K562 (cell line): ENCODE results near the gene OAT. TPM values are rescaled to one million over a fixed set of nuclear protein-coding genes. Genes with fewer than 3 reads are reported as not detected.

Source experiments
- ATAC-seq: fragments of 200-7000 bp; cut with Tn5 transposase; 3 replicates; pipeline ENCODE4 v1.9.1; 2020; ENCODE audit warnings: moderate library complexity
- BruUV-seq: library from RNA; stranded (reverse); fragments of 400-500 nt; replicated peaks from 2 replicates; lab custom pipeline; 2021; lab: Mats Ljungman, UMichigan
- CTCF ChIA-PET: fragments of 300-600 bp; formaldehyde crosslinking; extraction: SDS; loops from one replicate; lab custom pipeline; 2021; ENCODE audit warnings: low intra/inter-chr PET ratio; lab: Yijun Ruan, JAX
- POLR2A ChIA-PET: fragments of 300-600, 350-650 bp; sonication (Branson Sonifier 250); formaldehyde crosslinking; extraction: SDS; loops from one replicate; lab custom pipeline; 2021; ENCODE audit warnings: antibody characterized with exemption, inconsistent platforms; lab: Yijun Ruan, JAX
- DNase-seq, 4 experiments: peaks; one replicate each; pipeline versions ENCODE4 v3.0.0 to v3.0.0-alpha.2; 2011 to 2018; ENCODE audit warnings: low spot score in 3 of 4, mixed read lengths in 3 of 4; ENCODE audit errors: extremely low read depth in 1 of 4
- FAIRE-seq: peaks from 2 replicates; lab custom pipeline; 2011; peaks lifted over from hg19 to GRCh38; lab: Jason Lieb, UNC
- H2AFZ ChIP-seq: 2 replicates; pipeline ENCODE4 v1.6.0; 2011; ENCODE audit warnings: low read depth, low read length, control low read depth, inconsistent platforms
- H3K27ac ChIP-seq: fragments of 200-600 bp; 3 replicates; pipeline ENCODE4 v1.8.0; 2011; ENCODE audit warnings: low read depth, mild to moderate bottlenecking, control low read depth, inconsistent platforms, low read length, moderate library complexity, mixed read lengths; ENCODE audit errors: extremely low read depth
- H3K27me3 ChIP-seq, 2 experiments: fragments of 300-600 bp in 1 of 2; 2 replicates in 1 of 2; 3 replicates in 1 of 2; pipeline versions ENCODE4 v1.6.0 to v1.8.0; 2011; ENCODE audit warnings: inconsistent platforms in 2 of 2, low read length in 2 of 2, mild to moderate bottlenecking in 1 of 2, mixed read lengths in 1 of 2, moderate library complexity in 1 of 2; ENCODE audit not compliant: control insufficient read depth in 2 of 2, insufficient read depth in 2 of 2
- H3K36me3 ChIP-seq: fragments of 300-600 bp; 3 replicates; pipeline ENCODE4 v1.8.0; 2011; ENCODE audit warnings: mild to moderate bottlenecking, low read length, inconsistent platforms; ENCODE audit not compliant: control insufficient read depth, insufficient read depth
- H3K4me1 ChIP-seq, 2 experiments: fragments of 200-600 bp in 1 of 2; replicated peaks in 1 of 2; 2 replicates in 1 of 2; 3 replicates in 1 of 2; pipeline versions ENCODE4 v1.5.1 to v1.8.0; 2011; ENCODE audit warnings: inconsistent platforms in 2 of 2, low read length in 2 of 2, mild to moderate bottlenecking in 1 of 2, mixed read lengths in 1 of 2, moderate library complexity in 1 of 2; ENCODE audit not compliant: control insufficient read depth in 2 of 2, insufficient read depth in 2 of 2
- H3K4me2 ChIP-seq: 2 replicates; pipeline ENCODE4 v1.6.1; 2011; ENCODE audit warnings: low read length, control low read depth, inconsistent platforms, mixed read lengths; ENCODE audit not compliant: insufficient read depth
- H3K4me3 ChIP-seq: fragments of 200-600 bp; sonication (generic), shearing (Covaris generic); 2 replicates; pipeline ENCODE4 v1.5.1; 2016; ENCODE audit warnings: control low read depth, inconsistent platforms
- H3K79me2 ChIP-seq: fragments of 200-600 bp; 3 replicates; pipeline ENCODE4 v1.8.0; 2011; ENCODE audit warnings: low read length, inconsistent platforms; ENCODE audit not compliant: control insufficient read depth, insufficient read depth
- H3K9ac ChIP-seq, 2 experiments: 2 replicates each; pipeline versions ENCODE4 v1.6.0 to v1.6.1; 2011; ENCODE audit warnings: low read depth in 2 of 2, low read length in 2 of 2, control low read depth in 1 of 2, inconsistent platforms in 1 of 2, mild to moderate bottlenecking in 1 of 2, mixed read lengths in 1 of 2; ENCODE audit not compliant: insufficient read depth in 1 of 2
- H3K9me1 ChIP-seq: one replicate; pipeline ENCODE4 v1.6.0; 2011; ENCODE audit warnings: inconsistent platforms, mild to moderate bottlenecking, low read length, moderate library complexity; ENCODE audit not compliant: control insufficient read depth, insufficient read depth
- H3K9me3 ChIP-seq: replicated peaks from 2 replicates; pipeline ENCODE4 v1.5.1; 2011; ENCODE audit warnings: low read depth, low read length, inconsistent platforms; ENCODE audit not compliant: control insufficient read depth, insufficient read depth
- H4K20me1 ChIP-seq: replicated peaks from 2 replicates; pipeline ENCODE4 v1.6.1; 2011; ENCODE audit warnings: low read length, inconsistent platforms, mixed read lengths; ENCODE audit not compliant: control insufficient read depth, insufficient read depth
- CREB3 ChIP-seq: fragments of 450-650 bp; conservative IDR thresholded peaks from 2 replicates; pipeline ENCODE4 v1.6.1; 2016; ENCODE audit warnings: missing genetic modification characterization, low read depth, mild to moderate bottlenecking, missing compliant biosample characterization, moderate library complexity
- ELF2 ChIP-seq: fragments of 250-450 bp; sonication (Bioruptor Pico); IDR thresholded peaks from 2 replicates; pipeline ENCODE4 v1.5.0; 2021; ENCODE audit warnings: mild to moderate bottlenecking
- FOXJ2 ChIP-seq: fragments of 200-800 bp; sonication (Bioruptor generic); IDR thresholded peaks from 2 replicates; pipeline ENCODE4 v1.6.1; 2016; ENCODE audit warnings: missing genetic modification characterization, missing compliant biosample characterization
- HDAC3 ChIP-seq: fragments of 450-650 bp; IDR thresholded peaks from 2 replicates; pipeline ENCODE4 v1.6.1; 2018; ENCODE audit warnings: borderline replicate concordance, mild to moderate bottlenecking, moderate library complexity; ENCODE audit not compliant: partially characterized antibody
- HDAC8 ChIP-seq: fragments of 450-650 bp; IDR thresholded peaks from 2 replicates; pipeline ENCODE4 v1.6.1; 2016; ENCODE audit warnings: mild to moderate bottlenecking, missing genetic modification characterization, moderate library complexity, missing compliant biosample characterization
- HOMEZ ChIP-seq: fragments of 250-450 bp; sonication (Bioruptor Pico); IDR thresholded peaks from 2 replicates; pipeline ENCODE4 v1.4.0; 2020; ENCODE audit warnings: mild to moderate bottlenecking, moderate library complexity
- LCOR ChIP-seq: sonication (generic); formaldehyde crosslinking; IDR thresholded peaks from 2 replicates; pipeline ENCODE4 v1.8.0; 2022; ENCODE audit warnings: mild to moderate bottlenecking, missing genetic modification reagents
- MAX ChIP-seq: sonication (generic); formaldehyde crosslinking; IDR thresholded peaks from 2 replicates; pipeline ENCODE4 v1.9.0; 2022; ENCODE audit warnings: mild to moderate bottlenecking, missing genetic modification reagents
- MYNN ChIP-seq, 2 experiments: sonication (generic); formaldehyde crosslinking in 1 of 2; IDR thresholded peaks; 2 replicates each; pipeline versions ENCODE4 v1.5.0 to v1.6.1; 2016 to 2020; ENCODE audit warnings: antibody characterized with exemption in 1 of 2, missing genetic modification reagents in 1 of 2
- RAD51 ChIP-seq: fragments of 450-650 bp; IDR thresholded peaks from 2 replicates; pipeline ENCODE4 v1.7.1; 2016; ENCODE audit warnings: low read depth, mild to moderate bottlenecking, borderline replicate concordance
- SFPQ ChIP-seq: fragments of 200-400 bp; formaldehyde crosslinking; IDR thresholded peaks from 2 replicates; pipeline ENCODE4 v1.6.1; 2017; ENCODE audit warnings: mild to moderate bottlenecking, low read depth, low read length, moderate library complexity
- TEAD4 ChIP-seq, 2 experiments: sonication (generic) in 1 of 2; formaldehyde crosslinking in 1 of 2; IDR thresholded peaks; 2 replicates each; pipeline versions ENCODE4 v1.6.1 to v1.8.0; 2012 to 2022; ENCODE audit warnings: borderline replicate concordance in 1 of 2, inconsistent platforms in 1 of 2, low read length in 1 of 2, mild to moderate bottlenecking in 1 of 2, missing genetic modification reagents in 1 of 2
- TFAM ChIP-seq: fragments of 250-450 bp; sonication (Bioruptor Pico); conservative IDR thresholded peaks from 2 replicates; pipeline ENCODE4 v1.5.0; 2021; ENCODE audit warnings: mild to moderate bottlenecking, moderate library complexity
- ZNF121 ChIP-seq: sonication (generic); formaldehyde crosslinking; conservative IDR thresholded peaks from 2 replicates; pipeline ENCODE4 v1.8.0; 2022; ENCODE audit warnings: missing genetic modification reagents
- ZNF134 ChIP-seq: fragments of 250-450 bp; sonication (Bioruptor Pico); conservative IDR thresholded peaks from 2 replicates; pipeline ENCODE4 v1.4.0; 2020
- ZNF561 ChIP-seq: fragments of 450-650 bp; formaldehyde crosslinking; conservative IDR thresholded peaks from 2 replicates; pipeline ENCODE4 v1.4.0; 2020; ENCODE audit warnings: mild to moderate bottlenecking, moderate library complexity
- WGBS: fragments of 100-300 bp; shearing (Covaris generic); methylation state at CpG from one replicate; pipeline ENCODE4 v1.1.6; 2016; ENCODE audit warnings: low coverage, mixed read lengths; ENCODE audit not compliant: insufficient coverage; ENCODE audit errors: missing lambda C conversion rate; 5-methylcytosine and 5-hydroxymethylcytosine counted together
- in situ Hi-C: fragments of 300-500 bp; cut with MboI; formaldehyde crosslinking; loops from 4 replicates; pipeline ENCODE4 v1.15.0; 2018; ENCODE audit warnings: inconsistent platforms, mixed read lengths
- intact Hi-C: fragments of 100-400 bp; cut with micrococcal nuclease; formaldehyde crosslinking; loops from 2 replicates; pipeline ENCODE4 v1.14.2; 2022
- polyA plus RNA-seq, 8 experiments: library from polyadenylated mRNA; depleted of rRNA in 4 of 8; stranded (reverse) in 5 of 8; unstranded in 3 of 8; fragments of >200 nt; fragmentation: Nextera tagmentation in 2 of 8; fragmentation: Illumina TruSeq in 1 of 8; extraction: Ambion mirVana in 2 of 8; extraction: Trizol in 1 of 8; gene quantifications; 2 replicates each; pipeline versions ENCODE4 v1.2.1 to v1.2.3, GENCODE V29; 2011 to 2014; ENCODE audit warnings: inconsistent platforms in 1 of 8, missing spikeins in 1 of 8
- total RNA-seq, 7 experiments: library from RNA; depleted of rRNA in 6 of 7; stranded (reverse); fragments of >200 nt in 6 of 7; fragmentation: Illumina TruSeq in 2 of 7; extraction: Trizol in 2 of 7; gene quantifications; 2 replicates each; pipeline versions ENCODE4 v1.2.1 to v1.2.3, GENCODE V29; 2011 to 2021; ENCODE audit warnings: low replicate concordance in 1 of 7

Gene OAT
- total and polyA plus RNA-seq, 9 of the 15 experiments (the other 6 are each of a cell fraction or from before 2014, with no cell fraction given) = 100 to 312 (median 163) TPM

GRCh38 chr10:124386186-124387077 is 32.3 kb downstream of the OAT start:
- ATAC-seq (no peak), FAIRE-seq (no peak), DNase-seq (no peak)
- 0 out of 2 replicates have a peak, but pooled peaks cover 3% of the 10 kb centered on the region for H4K20me1 ChIP-seq
- no peak overlapping the region for H2AFZ ChIP-seq
- intact Hi-C loops = loop anchor here (10.0 kb wide), 1 partner anchor 132 kb away; no protein-coding TSS in a partner anchor
- ChIA-PET POLR2A (no interaction called here), CTCF (no interaction called here)
- H3K27me3 ChIP-seq = peaks cover 3 to 30% of the 10 kb centered on the region in 2 experiments; a peak in 4 of 5 replicates
- 15% methylated on average over 17 of the region's 21 CpGs for WGBS
- H3K79me2 ChIP-seq = no peaks in the 10 kb centered on the region
- peaks cover 4 to 16% of the 10 kb centered on the region in 2 experiments; a peak in 4 of 5 replicates for H3K4me1 ChIP-seq
- H3K27ac ChIP-seq = no peak overlapping the region
- H3K36me3 ChIP-seq = no peaks in the 10 kb centered on the region
- no peak overlapping the region for H3K4me3 ChIP-seq
- no peaks in the 10 kb centered on the region for H3K9me3 ChIP-seq
- H3K9me1 ChIP-seq = no peaks in the 10 kb centered on the region
- no peak overlapping the region for H3K9ac ChIP-seq
- in situ Hi-C loops = loop anchor here (25.0 kb wide), 1 partner anchor 799 kb away; no protein-coding TSS in a partner anchor
- no peak overlapping the region for H3K4me2 ChIP-seq
- BruUV-seq = no TSS peak
- TF ChIP-seq CREB3 (tag) (no peak), HDAC3 (no peak), HOMEZ (no peak), LCOR (CRISPR knock-in tag) (no peak), TEAD4 (IDR thresholded peaks at IDR 0.05; ENCODE audit: low read length) (no peak), TEAD4 (CRISPR knock-in tag; IDR thresholded peaks at IDR 0.05; ENCODE audit: borderline replicate concordance) (no peak), MAX (no peak), ZNF121 (CRISPR knock-in tag) (no peak), ZNF134 (CRISPR knock-in tag) (no peak), HDAC8 (tag) (no peak), MYNN (IDR thresholded peaks at IDR 0.05) (no peak), MYNN (CRISPR knock-in tag; IDR thresholded peaks at IDR 0.05) (no peak), TFAM (no peak), ZNF561 (CRISPR knock-in tag) (no peak), ELF2 (CRISPR knock-in tag) (no peak), FOXJ2 (tag) (no peak), RAD51 (no peak), SFPQ (no peak)
